Measurements from ENCODE around the gene METRNL. TPM values are rescaled to one million over a fixed set of nuclear protein-coding genes. Genes with fewer than 3 reads are reported as not detected.

The METRNL gene
- total RNA-seq, 1 donor from 2014 or later, result 4.7 TPM

- ATAC-seq (peak; percentile 38), DNase-seq (ENCODE audit: low spot score) (no peak)
Measured at GRCh38 chr17:83089328-83090132, 10.1 kb downstream of the METRNL start.

- ATAC-seq, result no peak
- DNase-seq (ENCODE audit: low spot score), result no peak
Measured at GRCh38 chr17:83090444-83091256, 11.2 kb downstream of the METRNL start.

GRCh38 chr17:83091257-83092141 is 12.1 kb downstream of the METRNL start:
- no peak for DNase-seq (ENCODE audit: low spot score)
- ATAC-seq, result peak; percentile 9

- no peak for DNase-seq (ENCODE audit: low spot score)
- no peak for ATAC-seq
Measured at GRCh38 chr17:83092186-83092585, 12.8 kb downstream of the METRNL start.

GRCh38 chr17:83092931-83093330 is 13.5 kb downstream of the METRNL start:
- no peak for DNase-seq (ENCODE audit: low spot score)
- no peak for ATAC-seq

- ATAC-seq, result no peak
- DNase-seq (ENCODE audit: low spot score), result no peak
Measured at GRCh38 chr17:83093506-83093905, 14.1 kb downstream of the METRNL start.

- ATAC-seq (no peak), DNase-seq (ENCODE audit: low spot score) (no peak)
Measured at GRCh38 chr17:83094291-83094690, 14.9 kb downstream of the METRNL start.

- DNase-seq (ENCODE audit: low spot score) (no peak), ATAC-seq (no peak)
Measured at GRCh38 chr17:83095016-83095415, 15.6 kb downstream of the METRNL start.

- no peak for DNase-seq (ENCODE audit: low spot score)
- no peak for ATAC-seq
Measured at GRCh38 chr17:83096401-83097224, 17.2 kb downstream of the METRNL start.

GRCh38 chr17:83097831-83098230 is 18.4 kb downstream of the METRNL start:
- ATAC-seq, result no peak
- DNase-seq (ENCODE audit: low spot score), result no peak

- ATAC-seq, result no peak
- DNase-seq (ENCODE audit: low spot score), result no peak
Measured at GRCh38 chr17:83098241-83099085, 19.1 kb downstream of the METRNL start.

GRCh38 chr17:83099086-83099555 is 19.7 kb downstream of the METRNL start:
- ATAC-seq (no peak), DNase-seq (ENCODE audit: low spot score) (no peak)

- DNase-seq (ENCODE audit: low spot score) (no peak), ATAC-seq (peak; percentile 5)
Measured at GRCh38 chr17:83099570-83100181, 20.3 kb downstream of the METRNL start.

- DNase-seq (ENCODE audit: low spot score) (no peak), ATAC-seq (no peak)
Measured at GRCh38 chr17:83100220-83100852, 20.9 kb downstream of the METRNL start.

- no peak for DNase-seq (ENCODE audit: low spot score)
- ATAC-seq, result no peak
Measured at GRCh38 chr17:83100853-83101391, 21.5 kb downstream of the METRNL start.

GRCh38 chr17:83101805-83102480 is 22.5 kb downstream of the METRNL start:
- peak; percentile 44 for ATAC-seq
- DNase-seq (ENCODE audit: low spot score), result no peak

GRCh38 chr17:83103200-83103942 is 24.0 kb downstream of the METRNL start:
- DNase-seq (ENCODE audit: low spot score), result no peak

More at GRCh38 chr17:83103200-83103942, 24.0 kb downstream of the METRNL start:
- no peak for ATAC-seq
